Measurements from ENCODE around the gene CEP170B. TPM values are rescaled to one million over a fixed set of nuclear protein-coding genes. Genes with fewer than 3 reads are reported as not detected.
"Not testable (repeated sequence)": the region's sequence is repeated elsewhere in the genome, so short reads cannot be mapped to it uniquely, and the experiment has no call there.

CEP170B gene
- total and polyA plus RNA-seq, 8 donors = 9.6 to 483 (median 29.1) TPM

- Histone ChIP-seq H3K4me3 (peak overlapping the region; percentile 53 to 67 (median 58)), H3K4me1 (peaks cover 20 to 26% (median 23%) of the 10 kb centered on the region in 4 donors), H3K36me3 (no peaks in the 10 kb centered on the region), H3K9me3 (no peaks in the 10 kb centered on the region), H3K27me3 (peaks cover 0 to 29% (median 0%) of the 10 kb centered on the region in 3 donors), H3K27ac (peak overlapping the region in 2 of 5 donors; percentile 24 to 37)
- 6 to 13% (median 8%) methylated on average over 13 to 39 of the region's 39 CpGs for WGBS, 5 donors
- intact Hi-C loops (cut with DNase I; ENCODE audit: low total_unique reads) = loop anchor here (10.0 kb wide), 1 partner anchor 53 kb away; no protein-coding TSS in a partner anchor
- peak; percentile 43 to 80 for DNase-seq
- TF ChIP-seq CTCF (IDR thresholded peaks at IDR 0.05) (peak in 4 of 7 experiments; percentile 29 to 53 (median 41)), POLR2AphosphoS5 (IDR thresholded peaks at IDR 0.05) (no peak)
Measured at GRCh38 chr14:104827177-104828055, 37.7 kb upstream of the CEP170B start.

- no peak for DNase-seq
- H3K4me1 ChIP-seq = peaks cover 16 to 23% (median 19%) of the 10 kb centered on the region in 4 donors
- no peaks in the 10 kb centered on the region for H3K9me3 ChIP-seq
- peaks cover 0 to 12% (median 0%) of the 10 kb centered on the region in 3 donors for H3K27me3 ChIP-seq
- WGBS, 5 donors = 65 to 77% (median 74%) methylated on average over 9 of the region's 9 CpGs
- no peak overlapping the region for H3K4me3 ChIP-seq
- no peak overlapping the region for H3K27ac ChIP-seq
- no peaks in the 10 kb centered on the region for H3K36me3 ChIP-seq
- TF ChIP-seq POLR2AphosphoS5 (IDR thresholded peaks at IDR 0.05) (no peak), CTCF (IDR thresholded peaks at IDR 0.05) (no peak), POLR2A (IDR thresholded peaks at IDR 0.05) (no peak), EP300 (IDR thresholded peaks at IDR 0.05) (no peak)
- intact Hi-C loops (cut with DNase I; ENCODE audit: low total_unique reads) = no loop called here
Measured at GRCh38 chr14:104830781-104831180, 34.3 kb upstream of the CEP170B start.

GRCh38 chr14:104836171-104836935 lies 28.7 kb upstream of the CEP170B start:
- WGBS, 5 donors = 90 to 95% (median 92%) methylated on average over 28 to 41 of the region's 41 CpGs
- intact Hi-C loops (cut with DNase I; ENCODE audit: low total_unique reads); H3K27me3 ChIP-seq; DNase-seq; H3K36me3 ChIP-seq; H3K4me3 ChIP-seq; H3K4me1 ChIP-seq; H3K9me3 ChIP-seq; H3K27ac ChIP-seq: not testable (repeated sequence)

- H3K27ac ChIP-seq = no peak overlapping the region
Measured at GRCh38 chr14:104841730-104842129, 23.3 kb upstream of the CEP170B start.

More at GRCh38 chr14:104841730-104842129, 23.3 kb upstream of the CEP170B start:
- intact Hi-C loops (cut with DNase I; ENCODE audit: low total_unique reads) = no loop called here
- Histone ChIP-seq H3K36me3 (no peaks in the 10 kb centered on the region), H3K4me1 (peaks cover 16 to 20% (median 19%) of the 10 kb centered on the region in 4 donors), H3K9me3 (no peaks in the 10 kb centered on the region), H3K4me3 (no peak overlapping the region), H3K27me3 (peaks cover 2 to 58% (median 44%) of the 10 kb centered on the region in 3 donors)
- TF ChIP-seq EP300 (IDR thresholded peaks at IDR 0.05) (no peak), POLR2AphosphoS5 (IDR thresholded peaks at IDR 0.05) (no peak), POLR2A (IDR thresholded peaks at IDR 0.05) (no peak), CTCF (IDR thresholded peaks at IDR 0.05) (no peak)
- no peak for DNase-seq
- 75 to 84% (median 76%) methylated on average over 1 of the region's 1 CpG for WGBS, 5 donors
